Glutamatergic neuron (in vitro differentiated cells): ENCODE results near the gene PRPF18. TPM values are rescaled to one million over a fixed set of nuclear protein-coding genes. Genes with fewer than 3 reads are reported as not detected.

Source experiments
- DNase-seq: peaks from one replicate; pipeline ENCODE4 v3.0.0; 2022
- H3K27ac Mint-ChIP-seq: one replicate; pipeline ENCODE4 v1.8.0; 2020; ENCODE audit warnings: mild to moderate bottlenecking, mixed read lengths, inconsistent platforms; ENCODE audit not compliant: unreplicated experiment
- H3K27me3 Mint-ChIP-seq: one replicate; pipeline ENCODE4 v1.8.0; 2020; ENCODE audit warnings: mild to moderate bottlenecking, moderate library complexity, mixed read lengths, inconsistent platforms; ENCODE audit not compliant: unreplicated experiment
- H3K36me3 Mint-ChIP-seq: one replicate; pipeline ENCODE4 v1.8.0; 2020; ENCODE audit warnings: mild to moderate bottlenecking, mixed read lengths, inconsistent platforms; ENCODE audit not compliant: unreplicated experiment
- H3K4me1 Mint-ChIP-seq: one replicate; pipeline ENCODE4 v1.8.0; 2020; ENCODE audit warnings: mild to moderate bottlenecking, low read depth, mixed read lengths, inconsistent platforms; ENCODE audit not compliant: unreplicated experiment
- H3K4me3 Mint-ChIP-seq: one replicate; pipeline ENCODE4 v1.8.0; 2020; ENCODE audit warnings: mild to moderate bottlenecking, mixed read lengths, inconsistent platforms; ENCODE audit not compliant: unreplicated experiment
- H3K9me3 Mint-ChIP-seq: one replicate; pipeline ENCODE4 v1.8.0; 2020; ENCODE audit warnings: mild to moderate bottlenecking, moderate library complexity, mixed read lengths, inconsistent platforms; ENCODE audit not compliant: unreplicated experiment
- total RNA-seq: library from RNA; stranded (reverse); fragmentation: NEBNext Ultra II Directional; extraction: Animal tissue kit (Norgen Biotek cat#: 25700); gene quantifications from one replicate; pipeline ENCODE4 v1.2.1, GENCODE V29; 2021; ENCODE audit not compliant: unreplicated experiment
- TF ChIP-seq, protein P1 (sequence below): fragments of 200-600 bp; sonication (generic); IDR thresholded peaks from one replicate; pipeline ENCODE4 v1.5.0; 2021; ENCODE audit not compliant: partially characterized antibody, unreplicated experiment

PRPF18 gene
- total RNA-seq, 1 donor from 2014 or later = 24.7 TPM

GRCh38 chr10:13559124-13559700, 27.6 kb upstream of the PRPF18 start:
- Mint-ChIP-seq H3K4me1 (peaks cover 3% of the 10 kb centered on the region), H3K36me3 (peaks cover 6% of the 10 kb centered on the region), H3K4me3 (no peak overlapping the region), H3K9me3 (peaks cover 4% of the 10 kb centered on the region), H3K27me3 (no peaks in the 10 kb centered on the region), H3K27ac (no peak overlapping the region)
- DNase-seq = no peak
- TF ChIP-seq, protein P1, sequence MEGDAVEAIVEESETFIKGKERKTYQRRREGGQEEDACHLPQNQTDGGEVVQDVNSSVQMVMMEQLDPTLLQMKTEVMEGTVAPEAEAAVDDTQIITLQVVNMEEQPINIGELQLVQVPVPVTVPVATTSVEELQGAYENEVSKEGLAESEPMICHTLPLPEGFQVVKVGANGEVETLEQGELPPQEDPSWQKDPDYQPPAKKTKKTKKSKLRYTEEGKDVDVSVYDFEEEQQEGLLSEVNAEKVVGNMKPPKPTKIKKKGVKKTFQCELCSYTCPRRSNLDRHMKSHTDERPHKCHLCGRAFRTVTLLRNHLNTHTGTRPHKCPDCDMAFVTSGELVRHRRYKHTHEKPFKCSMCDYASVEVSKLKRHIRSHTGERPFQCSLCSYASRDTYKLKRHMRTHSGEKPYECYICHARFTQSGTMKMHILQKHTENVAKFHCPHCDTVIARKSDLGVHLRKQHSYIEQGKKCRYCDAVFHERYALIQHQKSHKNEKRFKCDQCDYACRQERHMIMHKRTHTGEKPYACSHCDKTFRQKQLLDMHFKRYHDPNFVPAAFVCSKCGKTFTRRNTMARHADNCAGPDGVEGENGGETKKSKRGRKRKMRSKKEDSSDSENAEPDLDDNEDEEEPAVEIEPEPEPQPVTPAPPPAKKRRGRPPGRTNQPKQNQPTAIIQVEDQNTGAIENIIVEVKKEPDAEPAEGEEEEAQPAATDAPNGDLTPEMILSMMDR = no peak

- Mint-ChIP-seq H3K27me3 (peaks cover 2% of the 10 kb centered on the region), H3K36me3 (peaks cover 10% of the 10 kb centered on the region), H3K4me1 (peaks cover 3% of the 10 kb centered on the region), H3K4me3 (no peak overlapping the region), H3K27ac (no peak overlapping the region), H3K9me3 (peaks cover 4% of the 10 kb centered on the region)
- TF ChIP-seq, protein P1 = no peak
- no peak for DNase-seq
Measured at GRCh38 chr10:13560597-13560996, 26.2 kb upstream of the PRPF18 start.

GRCh38 chr10:13563481-13564445, 23.0 kb upstream of the PRPF18 start:
- peaks cover 10% of the 10 kb centered on the region for H3K36me3 Mint-ChIP-seq
- peaks cover 1% of the 10 kb centered on the region for H3K9me3 Mint-ChIP-seq
- no peak for DNase-seq
- H3K4me3 Mint-ChIP-seq = no peak overlapping the region
- TF ChIP-seq, protein P1 = no peak
- H3K27me3 Mint-ChIP-seq = peaks cover 2% of the 10 kb centered on the region
- H3K4me1 Mint-ChIP-seq = no peaks in the 10 kb centered on the region
- H3K27ac Mint-ChIP-seq = no peak overlapping the region

GRCh38 chr10:13564576-13564975, 22.2 kb upstream of the PRPF18 start:
- peaks cover 10% of the 10 kb centered on the region for H3K36me3 Mint-ChIP-seq
- H3K27me3 Mint-ChIP-seq = peaks cover 2% of the 10 kb centered on the region
- peaks cover 1% of the 10 kb centered on the region for H3K9me3 Mint-ChIP-seq
- no peaks in the 10 kb centered on the region for H3K4me1 Mint-ChIP-seq
- H3K4me3 Mint-ChIP-seq = no peak overlapping the region
- TF ChIP-seq, protein P1 = no peak
- no peak for DNase-seq
- H3K27ac Mint-ChIP-seq = no peak overlapping the region

DNA sequence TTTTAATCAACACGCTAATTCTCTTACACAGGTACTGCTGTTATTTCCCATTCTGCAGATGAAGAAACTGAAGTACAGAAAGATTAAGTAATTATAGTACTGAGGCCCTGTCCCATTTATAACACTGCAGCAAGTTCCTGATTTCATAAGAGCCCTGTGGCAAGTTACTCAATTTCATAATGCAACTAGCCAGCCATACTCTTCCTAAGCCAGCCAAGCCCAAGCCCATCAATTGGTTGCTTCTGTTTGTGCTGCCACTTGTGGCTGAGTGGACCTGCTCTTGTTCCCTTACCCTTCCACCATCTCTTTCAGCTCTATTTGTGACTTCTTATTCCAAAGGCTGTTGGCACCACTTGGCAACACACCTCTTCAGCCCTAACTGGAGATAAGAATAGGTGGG, 19.7 kb upstream of the PRPF18 start:
- Mint-ChIP-seq H3K27me3 (peaks cover 2% of the 10 kb centered on the region), H3K4me1 (no peaks in the 10 kb centered on the region), H3K36me3 (peaks cover 10% of the 10 kb centered on the region), H3K4me3 (no peak overlapping the region), H3K27ac (no peak overlapping the region), H3K9me3 (peaks cover 1% of the 10 kb centered on the region)
- no peak for DNase-seq
- TF ChIP-seq, protein P1 = no peak
